Left hindlimb (tissue), 1 donor: ENCODE measurements around the gene MLLT10.

ENCODE experiments used
- DNase-seq: peaks from one replicate; pipeline ENCODE4 v3.0.0-alpha.2; 2018

Gene MLLT10

DNA sequence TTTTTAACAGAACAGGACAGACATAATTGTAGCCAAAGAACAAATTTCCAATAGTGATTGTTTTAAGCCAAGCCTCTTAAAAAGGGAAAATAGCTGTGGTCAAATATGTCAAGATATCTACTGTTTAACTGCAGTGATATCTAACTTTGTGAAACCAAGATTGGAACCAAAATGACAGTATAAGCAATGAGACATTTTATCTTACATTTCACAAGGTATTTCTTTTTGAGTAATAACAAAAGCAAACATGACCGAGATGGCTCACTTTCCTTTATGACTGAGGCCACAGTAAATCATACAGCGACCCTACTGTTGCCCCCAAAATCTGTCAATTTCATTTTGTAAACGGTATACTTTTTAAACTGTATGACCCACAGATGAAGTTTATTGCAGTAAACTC lies 215.8 kb downstream of the MLLT10 start:
- no peak for DNase-seq

DNA sequence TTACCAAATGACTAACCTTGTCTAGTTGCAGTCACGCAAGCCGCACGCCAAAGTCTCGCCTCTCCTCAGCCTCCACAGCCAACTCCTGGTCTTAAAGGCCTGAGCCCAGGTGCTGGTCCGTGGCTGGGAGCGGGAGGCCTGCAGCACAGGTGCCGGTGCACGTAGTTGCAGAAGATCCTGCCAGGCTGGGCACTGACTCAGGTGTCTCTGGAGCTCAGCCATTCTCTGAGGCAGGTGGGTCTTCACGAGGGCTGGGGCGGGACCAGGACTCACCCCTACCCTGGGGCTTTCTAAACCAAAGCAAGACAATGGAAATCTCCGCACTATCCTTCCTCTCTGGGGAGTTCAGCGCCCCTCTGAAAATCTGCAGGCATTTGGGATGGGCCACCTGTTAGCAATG lies 216.4 kb downstream of the MLLT10 start:
- DNase-seq = no peak

DNA sequence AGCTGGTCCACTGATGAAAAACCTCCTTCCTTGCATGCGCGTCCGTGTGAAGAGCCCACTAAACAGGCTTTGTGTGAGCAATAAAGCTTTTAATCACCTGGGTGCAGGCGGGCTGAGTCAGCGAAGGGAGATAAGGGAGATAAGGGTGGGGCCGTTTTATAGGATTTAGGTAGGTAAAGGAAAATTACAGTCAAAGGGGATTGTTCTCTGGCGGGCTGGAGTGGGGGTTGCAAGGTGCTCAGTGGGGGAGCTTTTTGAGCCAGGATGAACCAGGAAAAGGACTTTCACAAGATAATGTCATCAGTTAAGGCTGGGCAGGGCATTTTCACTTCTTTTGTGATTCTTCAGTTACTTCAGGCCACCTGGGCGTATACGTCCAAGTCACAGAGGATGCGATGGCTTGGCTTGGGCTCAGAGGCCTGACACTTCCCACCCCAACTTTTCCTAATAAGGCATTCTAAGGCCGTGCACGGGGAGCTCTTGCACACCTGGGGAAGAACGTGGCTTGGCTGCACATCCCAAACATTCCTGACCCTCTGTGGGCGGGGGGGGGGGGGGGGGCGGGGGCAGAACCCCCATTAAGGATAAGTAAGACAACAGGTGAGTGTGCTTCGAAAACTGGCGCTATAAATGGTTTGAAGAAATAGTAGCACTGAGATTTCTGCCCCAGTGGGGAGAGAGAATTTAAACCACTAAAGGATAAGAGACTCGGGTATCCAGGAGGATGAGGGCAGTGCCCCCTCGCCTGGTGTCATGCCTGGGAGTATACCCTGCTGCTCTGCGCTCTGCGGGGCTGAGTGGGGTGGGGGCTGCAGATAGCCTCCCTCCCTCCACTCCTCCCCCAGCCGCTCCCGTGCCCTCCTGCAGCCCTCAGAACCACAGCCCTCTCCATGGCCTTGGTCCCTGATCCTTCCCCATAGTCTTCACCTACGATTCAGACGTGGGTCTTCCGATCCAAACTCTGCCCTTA lies 217.6 kb downstream of the MLLT10 start:
- no peak for DNase-seq

DNA sequence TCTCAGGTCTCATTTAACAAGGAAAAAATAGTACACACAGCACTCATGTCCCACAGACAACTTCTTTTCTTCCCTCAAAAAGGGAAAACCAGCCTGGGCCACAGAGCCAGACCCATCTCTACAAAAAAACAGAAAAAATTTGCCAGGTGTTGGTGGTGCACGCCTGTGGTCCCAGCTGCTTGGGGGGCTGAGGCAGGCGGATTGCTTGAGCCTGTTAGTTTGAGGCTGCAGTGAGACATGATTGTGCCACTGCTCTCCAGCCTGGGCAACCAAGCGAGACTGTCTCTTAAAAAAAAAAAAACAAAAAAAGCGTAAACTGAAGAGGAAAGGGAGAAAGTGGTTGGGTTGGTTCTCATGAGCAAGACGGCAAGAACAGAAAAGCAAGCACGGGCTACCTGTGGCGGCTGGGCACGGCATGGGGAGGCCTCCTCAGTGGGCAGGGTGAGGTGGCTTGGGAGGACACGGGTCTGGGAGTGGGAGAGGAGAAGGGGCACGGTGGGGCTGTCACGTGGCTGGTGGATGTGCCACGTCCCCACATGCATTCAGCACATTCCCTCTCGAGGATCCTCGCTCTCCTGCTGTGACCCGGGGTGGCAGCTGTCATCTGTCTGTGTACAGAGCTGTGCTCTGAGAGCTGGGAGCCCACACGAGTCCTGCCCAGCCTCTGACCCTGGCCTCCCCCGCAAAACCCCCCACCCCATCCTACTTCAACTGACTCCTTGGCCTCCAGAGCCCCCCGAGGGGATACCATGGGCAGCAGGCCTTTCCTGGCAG lies 219.7 kb downstream of the MLLT10 start:
- DNase-seq = no peak

DNA sequence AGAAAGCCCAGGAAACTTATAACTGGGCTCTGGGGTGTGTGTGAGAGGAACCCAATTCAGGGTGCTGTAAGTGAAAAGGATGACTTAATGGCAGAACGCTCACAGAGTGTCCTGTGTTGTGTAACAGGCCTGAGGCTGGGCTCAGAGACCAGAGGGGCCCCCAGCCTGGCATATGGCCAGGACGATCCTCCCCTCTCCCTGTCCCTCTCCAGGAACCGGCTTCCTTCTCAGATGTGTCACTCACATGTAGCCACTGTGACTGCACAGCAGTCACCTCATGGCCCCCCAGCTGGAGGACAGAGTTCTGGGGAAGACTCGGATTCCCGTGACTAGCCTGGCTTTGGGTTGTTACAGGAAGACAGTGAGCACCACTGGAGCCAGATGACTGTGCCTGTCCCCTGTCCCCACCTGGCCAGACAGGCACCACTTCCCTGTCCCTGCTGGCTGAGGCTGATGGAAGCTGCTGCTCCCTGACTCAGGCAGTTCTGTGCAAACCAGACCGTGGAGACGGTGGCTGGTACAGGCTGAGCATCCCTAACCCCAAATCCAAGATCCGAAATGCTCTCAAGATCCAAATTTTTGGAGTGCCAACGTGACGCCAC lies 220.5 kb downstream of the MLLT10 start:
- no peak for DNase-seq

DNA sequence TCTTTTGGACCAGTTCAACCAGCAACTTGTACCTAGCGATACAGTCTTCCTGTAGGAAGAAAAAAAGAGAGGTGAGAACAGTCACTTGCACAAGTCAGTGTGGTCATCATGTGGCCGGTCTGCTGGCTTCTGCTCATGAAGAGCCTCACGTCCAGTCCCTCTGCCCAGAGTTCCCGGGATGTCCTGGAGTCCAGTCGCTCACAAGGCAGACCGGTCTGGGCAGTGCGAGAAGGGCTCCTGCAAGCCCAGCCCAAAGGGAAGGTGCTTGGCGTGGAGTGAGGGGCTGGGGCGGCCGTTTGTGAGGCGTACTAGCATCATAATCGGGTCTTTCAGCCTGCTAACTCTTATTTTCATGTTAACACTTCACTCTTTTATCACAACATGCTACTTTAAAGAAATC lies 222.7 kb downstream of the MLLT10 start:
- no peak for DNase-seq

DNA sequence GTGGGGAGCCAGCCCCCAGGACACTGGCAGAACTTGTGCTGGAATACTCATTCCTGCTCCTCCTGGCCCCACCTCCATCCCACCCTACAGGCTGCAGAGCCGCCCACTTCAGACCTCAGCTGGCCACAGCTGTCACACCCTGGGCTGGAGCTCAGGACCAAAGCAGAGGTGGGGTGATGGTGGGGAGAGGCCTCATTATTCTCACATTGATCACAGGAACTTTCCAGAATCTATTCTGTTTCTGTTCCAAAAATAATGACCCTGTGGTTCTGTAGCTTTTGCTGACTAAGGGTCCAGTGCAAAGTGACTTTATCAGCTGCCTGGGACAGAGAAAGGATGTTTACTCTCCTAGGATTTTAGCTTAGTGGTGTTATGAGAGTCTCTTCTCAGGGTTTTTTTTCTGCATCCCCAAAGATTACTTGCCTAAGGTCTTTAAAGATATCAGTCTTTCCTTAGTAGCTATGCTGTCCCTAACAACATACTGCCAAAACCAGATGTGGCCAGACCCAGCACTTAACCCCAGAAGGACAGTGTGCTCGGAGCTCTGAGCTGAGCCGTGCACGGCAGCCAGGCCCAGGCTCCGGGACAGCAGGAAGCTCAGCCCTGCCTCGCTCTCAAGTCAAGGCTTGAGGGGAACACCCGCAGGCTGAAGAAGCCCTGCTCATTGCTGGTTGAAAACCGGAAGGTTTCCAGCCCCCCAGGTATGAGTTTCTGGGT lies 223.3 kb downstream of the MLLT10 start:
- DNase-seq = no peak

DNA sequence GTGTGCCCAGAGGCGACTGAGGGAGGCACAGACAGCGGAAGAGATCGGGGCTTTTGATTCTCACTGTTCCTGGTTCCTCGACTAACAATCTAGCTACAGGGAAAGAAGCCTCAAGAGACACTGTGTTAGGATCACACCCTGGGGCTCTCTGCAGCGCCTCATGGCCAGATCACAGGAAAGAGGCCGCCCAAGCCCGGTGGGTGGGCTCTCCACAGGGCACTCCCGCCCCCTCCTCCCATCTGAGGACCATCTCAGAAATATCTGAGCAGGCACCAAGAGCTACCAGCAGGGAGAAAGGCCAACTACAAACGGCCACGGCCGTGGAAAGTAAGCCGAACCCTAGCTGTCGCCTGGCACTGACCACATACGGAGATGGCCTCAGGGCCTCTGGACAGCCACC lies 224.2 kb downstream of the MLLT10 start:
- no peak for DNase-seq

DNA sequence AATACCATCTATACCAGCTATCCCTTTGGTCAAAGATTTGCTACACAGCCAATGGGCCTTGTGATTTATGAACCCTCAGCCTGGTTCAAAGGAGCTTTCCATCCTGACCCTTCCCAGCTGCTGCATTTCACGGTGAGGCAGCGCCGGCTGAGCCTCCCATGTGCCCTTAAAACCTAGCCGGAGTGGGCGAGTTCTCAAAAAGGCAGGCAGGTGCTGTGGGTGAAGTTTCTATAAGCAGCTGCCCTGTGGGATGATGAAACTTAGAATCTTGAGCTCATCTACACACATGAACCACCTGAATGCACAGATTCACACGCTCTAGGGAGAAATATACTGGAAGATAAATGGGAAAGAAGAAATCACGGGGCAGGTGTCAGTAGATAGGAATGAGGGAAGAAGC lies 224.7 kb downstream of the MLLT10 start:
- DNase-seq = no peak

DNA sequence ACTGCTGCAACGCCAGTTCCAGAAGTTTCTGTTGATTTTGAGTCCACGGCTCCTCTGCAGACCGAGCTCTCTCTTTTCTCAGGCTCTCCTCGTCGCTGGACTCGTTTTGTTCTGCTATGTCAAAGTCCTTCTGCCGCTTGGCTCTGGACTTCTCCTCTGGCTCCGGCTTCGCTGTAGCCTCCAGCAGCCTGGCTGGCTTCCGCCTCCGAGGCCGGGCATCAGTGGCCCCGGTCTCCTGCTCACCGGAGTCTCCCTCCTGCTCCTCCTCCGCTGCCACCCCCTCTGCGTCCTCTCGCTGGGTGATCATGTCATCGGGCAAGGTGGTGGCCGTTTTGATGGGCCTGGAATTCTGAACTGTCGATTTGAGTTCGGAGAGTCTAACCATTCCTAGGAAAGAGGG lies 225.2 kb downstream of the MLLT10 start:
- no peak for DNase-seq

DNA sequence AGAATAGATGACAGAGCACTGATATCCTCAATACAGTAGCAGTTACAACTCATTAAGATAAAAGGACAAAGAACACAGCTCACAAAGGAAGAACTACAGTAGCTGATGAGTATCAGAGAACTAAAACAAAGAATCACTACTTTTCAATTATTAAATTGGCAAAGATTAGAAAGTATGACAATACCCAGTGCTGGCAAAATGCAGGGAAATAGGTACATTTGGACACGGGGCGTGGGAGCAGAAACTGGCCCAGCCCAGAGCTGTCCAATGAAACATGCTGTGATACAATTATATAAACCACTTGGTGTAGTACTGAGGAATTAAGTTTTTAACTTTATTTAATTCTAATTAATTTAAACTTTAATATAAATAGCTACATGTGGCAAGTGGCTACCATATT lies 226.3 kb downstream of the MLLT10 start:
- DNase-seq = no peak

DNA sequence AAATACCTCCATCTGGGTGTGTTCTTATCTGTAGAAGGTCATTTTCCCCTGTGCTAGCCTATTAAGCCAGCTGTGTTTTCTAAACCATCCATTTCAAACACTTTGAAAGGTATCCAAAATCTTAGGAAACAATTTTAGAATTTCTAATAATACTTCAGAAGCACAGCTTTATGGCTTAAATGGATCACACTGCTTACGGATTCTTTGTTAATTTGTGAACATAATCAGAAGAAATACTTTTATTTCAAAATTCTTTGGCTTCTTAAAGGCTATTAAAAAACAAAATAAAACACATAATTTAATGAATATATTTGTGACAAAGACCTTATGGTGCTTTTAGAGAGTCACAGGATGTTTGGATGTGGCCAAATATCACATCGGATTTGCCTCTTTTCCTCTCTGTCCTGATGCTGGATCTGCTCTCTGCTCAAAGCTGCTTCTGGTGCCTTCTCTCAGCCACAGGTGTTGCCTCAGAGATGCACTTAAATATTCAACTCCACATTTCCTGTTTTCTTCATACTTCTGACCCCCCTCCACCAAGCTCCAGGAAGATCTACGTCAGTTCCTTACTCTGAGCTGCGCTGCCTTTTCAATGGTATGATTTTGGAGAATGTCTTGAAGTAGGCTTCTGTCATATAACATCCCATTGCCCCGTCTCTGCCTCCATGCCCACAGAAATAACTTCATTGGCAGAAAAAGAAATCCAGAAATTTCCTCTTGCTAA lies 230.6 kb downstream of the MLLT10 start:
- DNase-seq = no peak

DNA sequence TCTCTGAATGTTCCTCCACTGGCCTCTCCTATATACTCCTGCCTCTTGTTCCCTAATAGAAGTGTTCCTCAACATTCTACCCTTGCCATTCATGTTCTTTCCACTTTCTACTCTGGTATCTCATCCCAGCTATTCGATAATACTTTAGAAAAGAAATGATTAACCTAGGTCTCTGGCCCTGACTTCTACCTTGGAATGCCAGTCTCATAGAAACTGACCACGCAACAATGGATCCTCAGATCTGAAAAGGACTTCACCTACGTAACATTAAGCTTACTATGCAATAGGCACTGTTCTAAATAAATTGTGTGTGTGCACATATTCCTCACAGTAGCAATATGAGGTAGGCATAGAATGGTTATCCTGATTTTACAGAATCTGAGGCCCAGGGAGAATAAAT lies 235.0 kb downstream of the MLLT10 start:
- DNase-seq = no peak

DNA sequence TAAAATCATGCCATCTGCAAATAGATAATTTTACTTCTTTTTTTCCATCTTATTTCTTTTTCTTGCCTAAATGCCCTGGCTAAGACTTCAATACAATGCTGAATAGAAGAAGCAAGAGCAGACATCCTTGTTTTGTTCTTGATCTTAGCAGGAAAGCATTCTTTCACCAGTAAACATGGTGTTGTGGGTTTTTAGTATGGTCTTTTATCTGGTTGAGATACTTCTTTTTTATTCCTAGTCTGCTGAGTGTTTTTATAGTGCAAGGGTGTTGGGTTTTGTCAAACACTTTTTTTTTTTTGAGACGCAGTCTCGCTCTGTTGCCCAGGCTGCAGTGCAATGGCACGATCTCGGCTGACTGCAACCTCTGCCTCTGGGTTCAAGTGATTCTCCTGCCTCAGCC lies 237.2 kb downstream of the MLLT10 start:
- no peak for DNase-seq

DNA sequence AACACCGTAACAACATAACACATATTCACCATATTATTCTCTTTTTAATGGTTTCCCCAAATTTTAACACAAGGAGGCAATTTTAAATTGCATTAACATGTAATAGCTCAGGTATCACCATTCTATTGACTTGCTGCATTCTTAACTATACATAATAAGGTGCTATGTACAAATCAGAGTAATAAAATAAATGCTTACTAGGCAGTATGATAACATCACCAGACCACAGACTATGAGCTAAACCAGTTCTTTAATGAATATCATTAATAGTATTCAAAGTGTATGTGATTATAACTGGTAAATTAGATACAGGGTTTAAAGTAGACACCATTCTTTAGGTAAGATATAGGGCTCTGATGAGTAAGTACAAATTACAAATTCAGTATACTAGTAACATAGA lies 242.9 kb downstream of the MLLT10 start:
- DNase-seq = no peak

DNA sequence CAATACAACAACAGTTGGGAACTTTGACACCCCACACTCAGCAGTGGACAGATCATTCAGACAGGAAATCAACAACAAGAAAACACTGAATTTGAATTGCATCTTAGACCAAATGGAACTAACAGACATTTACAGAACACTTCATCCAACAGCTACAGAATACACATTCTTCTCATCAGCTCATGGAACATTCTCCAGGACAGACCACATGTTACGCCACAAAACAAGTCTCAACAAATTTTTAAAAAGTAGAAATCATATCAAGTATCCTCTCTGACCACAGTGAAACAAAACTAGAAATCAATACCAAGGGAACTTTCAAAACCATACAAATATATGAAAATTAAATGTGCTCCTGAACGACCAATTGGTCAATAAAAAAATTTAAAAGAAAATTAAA lies 257.2 kb downstream of the MLLT10 start:
- DNase-seq = no peak
